Fibroblast of the aortic adventitia (primary cell): ENCODE data around the gene STC2. TPM values are rescaled to one million over a fixed set of nuclear protein-coding genes. Genes with fewer than 3 reads are reported as not detected.
"Not testable (repeated sequence)": the region's sequence is repeated elsewhere in the genome, so short reads cannot be mapped to it uniquely, and the experiment has no call there.

Source experiments
- DNase-seq: peaks from one replicate; pipeline ENCODE4 v3.0.0-alpha.2; 2010; ENCODE audit warnings: low read depth
- H3K4me3 ChIP-seq: 2 replicates; pipeline ENCODE4 v1.5.1; 2011; ENCODE audit warnings: low read depth, mild to moderate bottlenecking, control low read depth, low read length, moderate library complexity
- CTCF ChIP-seq: IDR thresholded peaks from 2 replicates; pipeline ENCODE4 v1.5.1; 2011; ENCODE audit warnings: mild to moderate bottlenecking, low read length, control low read depth, inconsistent platforms; ENCODE audit not compliant: insufficient read depth
- total RNA-seq: library from RNA; depleted of rRNA; stranded (reverse); fragments of >200 nt; gene quantifications from 2 replicates; pipeline ENCODE4 v1.2.3, GENCODE V29; 2012; ENCODE audit warnings: low replicate concordance

STC2 gene
- total RNA-seq, 1 donor: 400 TPM

DNA sequence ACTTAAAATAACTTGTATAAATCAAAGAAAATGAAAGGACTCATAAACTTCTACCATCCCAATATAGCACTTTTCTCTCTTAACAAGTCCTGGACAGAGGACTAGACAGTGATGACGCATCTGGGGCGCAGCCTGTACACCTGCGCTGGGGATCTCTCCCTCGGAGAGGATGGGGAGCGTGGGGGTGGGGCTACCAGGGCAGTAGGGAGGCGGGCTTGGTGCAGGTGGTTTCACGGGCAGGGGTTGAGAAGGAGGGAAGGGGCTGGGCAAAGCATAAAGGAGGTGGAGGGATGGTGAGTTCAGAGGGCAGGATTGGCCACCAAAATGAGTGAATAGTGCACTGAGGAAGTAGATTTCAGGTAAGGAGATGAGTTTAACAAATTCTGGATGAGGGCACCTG, 41.1 kb downstream of the STC2 start:
- no peak for TF ChIP-seq CTCF
- H3K4me3 ChIP-seq: no peak overlapping the region
- DNase-seq: no peak

GRCh38 chr5:173284343-173284958, 43.8 kb downstream of the STC2 start:
- not testable (repeated sequence) for DNase-seq, H3K4me3 ChIP-seq

- H3K4me3 ChIP-seq: peak overlapping the region; percentile 46
- peak; percentile 58 for DNase-seq
- peak; percentile 72 for TF ChIP-seq CTCF
Observed at GRCh38 chr5:173283318-173284288, 44.6 kb downstream of the STC2 start.

- no peak overlapping the region for H3K4me3 ChIP-seq
- TF ChIP-seq CTCF: no peak
- no peak for DNase-seq
Observed at GRCh38 chr5:173282916-173283315, 45.3 kb downstream of the STC2 start.

- no peak overlapping the region for H3K4me3 ChIP-seq
- DNase-seq: peak; percentile 27
- TF ChIP-seq CTCF: peak; percentile 46
Observed at GRCh38 chr5:173281910-173282309, 46.3 kb downstream of the STC2 start.

- no peak for DNase-seq
- TF ChIP-seq CTCF: no peak
Observed at GRCh38 chr5:173279166-173279565, 49.0 kb downstream of the STC2 start.

DNA sequence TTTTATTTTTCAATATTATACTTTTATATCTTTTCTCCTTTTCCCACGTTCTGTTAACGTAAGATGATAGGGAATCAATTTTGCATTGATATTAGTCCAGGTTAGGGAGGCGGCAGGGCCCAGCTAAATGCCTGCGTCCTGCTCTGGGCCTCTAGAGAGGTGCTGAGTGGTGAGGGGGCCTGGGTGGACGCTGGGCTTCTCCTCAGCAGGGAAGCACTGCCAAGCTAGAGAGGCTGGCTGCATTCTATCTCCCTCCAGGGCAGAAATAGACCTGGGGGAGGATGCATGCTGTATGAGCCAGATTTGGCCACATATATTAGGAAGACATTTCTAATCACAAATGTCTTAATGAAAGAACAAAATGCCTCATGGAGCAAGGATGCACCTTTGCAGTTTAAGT, 49.6 kb downstream of the STC2 start:
- DNase-seq: no peak
- H3K4me3 ChIP-seq: no peak overlapping the region
- no peak for TF ChIP-seq CTCF

More at GRCh38 chr5:173279166-173279565, 49.0 kb downstream of the STC2 start:
- H3K4me3 ChIP-seq: no peak overlapping the region
